SHP77 treated with DMSO at 0.1 percent for 48 hours (cell line): ENCODE results near the gene CHRD.

Experiments
- DNase-seq: peaks from one replicate; lab custom pipeline; 2025; lab: John Stamatoyannopoulos, UW

The CHRD gene

GRCh38 chr3:184360929-184361531 lies 18.8 kb upstream of the CHRD start:
- DNase-seq = no peak

- no peak for DNase-seq
Measured at GRCh38 chr3:184361532-184361931, 18.3 kb upstream of the CHRD start, which contains the start of the genes CLCN2 and POLR2H. Gene CLCN2, minus strand, starts transcription at chr3:184361605. Its CDS starts 126 bp downstream, at chr3:184361479. Gene POLR2H, plus strand, starts transcription at chr3:184361710. Its CDS starts 1,783 bp downstream, at chr3:184363493.

GRCh38 chr3:184361932-184362667 lies 17.8 kb upstream of the CHRD start:
- no peak for DNase-seq

- DNase-seq = peak; percentile 94
Measured at GRCh38 chr3:184362668-184363546, 16.9 kb upstream of the CHRD start.

GRCh38 chr3:184366619-184367289 lies 13.1 kb upstream of the CHRD start:
- no peak for DNase-seq

- no peak for DNase-seq
Measured at GRCh38 chr3:184368116-184368515, 11.7 kb upstream of the CHRD start.

GRCh38 chr3:184368586-184369183 lies 11.2 kb upstream of the CHRD start:
- DNase-seq = no peak

- DNase-seq = peak; percentile 77
Measured at GRCh38 chr3:184371570-184372018, 8.3 kb upstream of the CHRD start.

GRCh38 chr3:184372296-184372821 lies 7.5 kb upstream of the CHRD start:
- DNase-seq = no peak

GRCh38 chr3:184372911-184373310 lies 6.9 kb upstream of the CHRD start:
- DNase-seq = no peak

GRCh38 chr3:184373422-184373821 lies 6.4 kb upstream of the CHRD start:
- DNase-seq = no peak

- no peak for DNase-seq
Measured at GRCh38 chr3:184375747-184376461, 4.0 kb upstream of the CHRD start.

GRCh38 chr3:184377374-184377773 lies 2.5 kb upstream of the CHRD start:
- peak; percentile 27 for DNase-seq

GRCh38 chr3:184377882-184378445 lies 1.9 kb upstream of the CHRD start, which contains the start of gene THPO:
Gene THPO, minus strand, starts transcription at chr3:184378207. Its CDS starts 1,948 bp downstream, at chr3:184376259.
- DNase-seq = peak; percentile 76

GRCh38 chr3:184378651-184379357 lies 1.1 kb upstream of the CHRD start:
- no peak for DNase-seq

- DNase-seq = no peak
Measured at GRCh38 chr3:184380185-184380626, 352 bp downstream of the CHRD start.

- no peak for DNase-seq
Measured at GRCh38 chr3:184380627-184381260, 890 bp downstream of the CHRD start.

GRCh38 chr3:184381261-184382224 lies 1.7 kb downstream of the CHRD start:
- no peak for DNase-seq
